Endothelial cell (in vitro differentiated cells): ENCODE data around the gene MGST2. TPM values are rescaled to one million over a fixed set of nuclear protein-coding genes. Genes with fewer than 3 reads are reported as not detected.

Experiments used
- DNase-seq: peaks from one replicate; pipeline ENCODE4 v3.0.0; 2021; ENCODE audit warnings: low spot score
- H3K27ac Mint-ChIP-seq: one replicate; pipeline ENCODE4 v1.8.0; 2021; ENCODE audit warnings: mixed read lengths, inconsistent platforms; ENCODE audit not compliant: unreplicated experiment
- H3K27me3 Mint-ChIP-seq: one replicate; pipeline ENCODE4 v1.8.0; 2021; ENCODE audit warnings: mild to moderate bottlenecking, moderate library complexity, mixed read lengths, inconsistent platforms; ENCODE audit not compliant: unreplicated experiment
- H3K36me3 Mint-ChIP-seq: one replicate; pipeline ENCODE4 v1.8.0; 2021; ENCODE audit warnings: mild to moderate bottlenecking, low read depth, mixed read lengths, inconsistent platforms; ENCODE audit not compliant: unreplicated experiment
- H3K4me1 Mint-ChIP-seq: one replicate; pipeline ENCODE4 v1.8.0; 2021; ENCODE audit warnings: mild to moderate bottlenecking, mixed read lengths, inconsistent platforms; ENCODE audit not compliant: unreplicated experiment
- H3K4me3 Mint-ChIP-seq: one replicate; pipeline ENCODE4 v1.8.0; 2021; ENCODE audit warnings: mild to moderate bottlenecking, mixed read lengths, inconsistent platforms; ENCODE audit not compliant: unreplicated experiment
- H3K9me3 Mint-ChIP-seq: one replicate; pipeline ENCODE4 v1.8.0; 2021; ENCODE audit warnings: mixed read lengths, inconsistent platforms; ENCODE audit not compliant: unreplicated experiment
- total RNA-seq: library from RNA; stranded (reverse); fragmentation: NEBNext Ultra II Directional; extraction: Animal tissue kit (Norgen Biotek cat#: 25700); gene quantifications from one replicate; pipeline ENCODE4 v1.2.1, GENCODE V29; 2021; ENCODE audit not compliant: unreplicated experiment
- TF ChIP-seq, protein P1 (sequence below): fragments of 200-600 bp; sonication (generic); IDR thresholded peaks from one replicate; pipeline ENCODE4 v1.5.0; 2021; ENCODE audit warnings: antibody characterized with exemption; ENCODE audit not compliant: unreplicated experiment

Gene MGST2
- total RNA-seq, 1 donor from 2014 or later = 98.3 TPM

DNA sequence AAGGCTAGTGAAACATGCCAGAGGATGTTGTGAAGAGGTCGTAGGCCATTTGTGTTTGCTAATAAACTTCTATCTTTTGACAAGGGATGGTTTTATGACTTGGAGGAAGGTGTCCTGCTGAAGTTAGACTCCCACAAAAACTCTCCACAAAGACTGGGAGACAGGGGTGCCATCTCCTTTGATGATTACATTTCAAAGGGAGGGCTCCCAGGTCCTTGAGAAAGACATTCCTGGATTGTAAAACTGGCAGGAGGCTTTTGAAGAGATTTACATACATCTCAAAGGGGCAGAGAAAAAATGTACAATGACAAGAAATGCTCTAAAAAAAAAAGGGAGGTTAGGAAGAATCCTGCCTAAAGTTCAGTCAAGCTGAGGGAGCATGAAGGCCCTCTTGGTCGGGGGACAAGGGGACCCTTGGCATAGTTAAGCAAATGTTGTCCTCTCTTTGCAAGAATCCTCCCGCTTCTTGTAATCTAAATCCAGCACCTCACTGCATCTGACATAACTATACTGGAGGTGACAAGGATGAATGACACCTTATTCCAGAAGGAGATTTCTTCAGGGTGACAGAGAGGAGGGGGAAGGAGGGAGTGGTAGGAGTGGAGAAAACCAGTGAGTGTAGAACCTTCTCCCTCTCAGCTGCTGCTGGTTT, 41.1 kb upstream of the MGST2 start:
- Mint-ChIP-seq H3K27ac (no peak overlapping the region), H3K4me1 (peaks cover 27% of the 10 kb centered on the region), H3K27me3 (peaks cover 7% of the 10 kb centered on the region), H3K36me3 (no peaks in the 10 kb centered on the region), H3K9me3 (no peaks in the 10 kb centered on the region), H3K4me3 (no peak overlapping the region)
- TF ChIP-seq, protein P1, sequence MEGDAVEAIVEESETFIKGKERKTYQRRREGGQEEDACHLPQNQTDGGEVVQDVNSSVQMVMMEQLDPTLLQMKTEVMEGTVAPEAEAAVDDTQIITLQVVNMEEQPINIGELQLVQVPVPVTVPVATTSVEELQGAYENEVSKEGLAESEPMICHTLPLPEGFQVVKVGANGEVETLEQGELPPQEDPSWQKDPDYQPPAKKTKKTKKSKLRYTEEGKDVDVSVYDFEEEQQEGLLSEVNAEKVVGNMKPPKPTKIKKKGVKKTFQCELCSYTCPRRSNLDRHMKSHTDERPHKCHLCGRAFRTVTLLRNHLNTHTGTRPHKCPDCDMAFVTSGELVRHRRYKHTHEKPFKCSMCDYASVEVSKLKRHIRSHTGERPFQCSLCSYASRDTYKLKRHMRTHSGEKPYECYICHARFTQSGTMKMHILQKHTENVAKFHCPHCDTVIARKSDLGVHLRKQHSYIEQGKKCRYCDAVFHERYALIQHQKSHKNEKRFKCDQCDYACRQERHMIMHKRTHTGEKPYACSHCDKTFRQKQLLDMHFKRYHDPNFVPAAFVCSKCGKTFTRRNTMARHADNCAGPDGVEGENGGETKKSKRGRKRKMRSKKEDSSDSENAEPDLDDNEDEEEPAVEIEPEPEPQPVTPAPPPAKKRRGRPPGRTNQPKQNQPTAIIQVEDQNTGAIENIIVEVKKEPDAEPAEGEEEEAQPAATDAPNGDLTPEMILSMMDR = no peak
- DNase-seq = no peak

DNA sequence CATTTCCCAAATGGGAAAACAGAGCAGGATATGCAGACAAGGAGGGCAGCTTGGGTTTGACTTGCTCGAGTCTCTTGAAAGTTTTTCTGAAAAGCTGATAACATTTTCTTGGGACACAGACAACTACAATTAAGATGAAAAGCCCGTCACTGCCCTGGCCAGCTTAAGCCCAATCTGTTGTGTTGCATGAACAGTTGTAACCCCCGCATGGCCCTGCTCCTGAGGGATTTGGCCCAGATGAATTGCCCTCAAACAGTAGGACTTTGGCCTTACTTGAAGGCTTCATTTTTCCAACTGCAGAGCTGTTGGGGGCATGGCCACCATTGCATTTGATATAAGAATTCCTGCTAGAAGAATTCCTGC, 40.5 kb upstream of the MGST2 start:
- H3K4me1 Mint-ChIP-seq = peaks cover 27% of the 10 kb centered on the region
- no peak overlapping the region for H3K27ac Mint-ChIP-seq
- no peak overlapping the region for H3K4me3 Mint-ChIP-seq
- H3K36me3 Mint-ChIP-seq = no peaks in the 10 kb centered on the region
- no peak for DNase-seq
- H3K27me3 Mint-ChIP-seq = peaks cover 7% of the 10 kb centered on the region
- H3K9me3 Mint-ChIP-seq = no peaks in the 10 kb centered on the region
- TF ChIP-seq, protein P1 = no peak

DNA sequence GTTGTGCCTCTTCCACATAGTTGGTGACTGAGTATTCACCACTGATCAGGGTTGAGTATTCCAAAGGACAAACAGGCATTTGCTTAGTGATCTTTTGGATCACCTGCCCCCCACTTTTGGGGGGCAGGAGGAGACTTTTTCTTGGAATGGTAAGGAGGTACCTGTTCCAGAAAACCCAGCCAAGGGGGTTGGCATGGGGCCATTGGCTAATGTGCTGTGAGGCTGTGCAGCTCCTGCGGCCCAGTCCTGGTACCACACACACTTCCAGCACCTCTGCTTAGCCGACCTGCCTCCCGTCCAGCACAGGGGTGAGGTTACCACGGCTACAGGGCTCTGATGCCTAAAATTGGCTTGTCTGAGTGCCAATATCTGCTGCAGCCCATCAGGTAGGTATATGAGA, 40.1 kb upstream of the MGST2 start:
- TF ChIP-seq, protein P1 = no peak
- H3K9me3 Mint-ChIP-seq = no peaks in the 10 kb centered on the region
- H3K36me3 Mint-ChIP-seq = no peaks in the 10 kb centered on the region
- no peak for DNase-seq
- no peak overlapping the region for H3K4me3 Mint-ChIP-seq
- peaks cover 7% of the 10 kb centered on the region for H3K27me3 Mint-ChIP-seq
- no peak overlapping the region for H3K27ac Mint-ChIP-seq
- peaks cover 26% of the 10 kb centered on the region for H3K4me1 Mint-ChIP-seq

DNA sequence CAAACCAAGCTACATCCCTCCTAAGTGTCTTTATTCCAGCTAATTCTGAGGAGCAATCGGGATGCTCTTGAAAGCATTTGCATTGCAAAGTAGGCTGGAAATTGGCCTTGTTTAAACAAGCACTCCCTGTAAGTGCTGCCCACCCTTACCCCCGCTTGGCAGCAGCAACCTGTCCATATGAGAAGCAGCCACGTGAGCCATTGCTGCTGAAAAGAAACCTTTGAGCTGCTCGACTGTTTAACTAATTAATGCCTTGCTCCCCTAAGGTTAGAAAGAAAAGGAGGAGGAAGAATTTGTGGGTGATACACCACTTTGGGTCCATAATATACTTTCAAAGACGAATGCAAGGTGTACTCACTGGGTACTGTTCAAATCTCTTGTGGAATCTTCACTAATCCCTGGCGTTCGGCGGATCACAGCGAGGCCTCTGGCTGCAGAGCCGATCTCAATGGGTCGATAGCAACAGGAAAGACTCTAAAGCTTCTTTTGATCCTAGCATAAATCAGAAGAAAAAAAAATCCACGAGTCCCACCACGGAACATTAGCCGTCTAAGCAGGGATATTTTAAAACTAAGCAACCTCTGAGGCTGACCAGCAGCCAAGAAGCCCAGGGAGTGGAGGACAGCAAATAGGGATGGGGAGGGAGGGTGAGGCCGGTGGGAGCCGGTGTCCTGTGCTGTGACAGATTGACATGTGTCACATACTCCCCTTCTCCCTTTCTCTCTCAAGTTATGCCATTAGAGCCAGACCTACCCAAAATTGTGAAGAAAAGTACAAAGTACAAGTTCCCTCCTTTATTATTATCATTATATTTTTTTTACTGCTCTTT, 37.2 kb upstream of the MGST2 start:
- no peak for DNase-seq
- H3K27me3 Mint-ChIP-seq = peaks cover 7% of the 10 kb centered on the region
- H3K4me1 Mint-ChIP-seq = peaks cover 11% of the 10 kb centered on the region
- TF ChIP-seq, protein P1 = no peak
- no peaks in the 10 kb centered on the region for H3K36me3 Mint-ChIP-seq
- H3K4me3 Mint-ChIP-seq = no peak overlapping the region
- H3K27ac Mint-ChIP-seq = no peak overlapping the region
- no peaks in the 10 kb centered on the region for H3K9me3 Mint-ChIP-seq

DNA sequence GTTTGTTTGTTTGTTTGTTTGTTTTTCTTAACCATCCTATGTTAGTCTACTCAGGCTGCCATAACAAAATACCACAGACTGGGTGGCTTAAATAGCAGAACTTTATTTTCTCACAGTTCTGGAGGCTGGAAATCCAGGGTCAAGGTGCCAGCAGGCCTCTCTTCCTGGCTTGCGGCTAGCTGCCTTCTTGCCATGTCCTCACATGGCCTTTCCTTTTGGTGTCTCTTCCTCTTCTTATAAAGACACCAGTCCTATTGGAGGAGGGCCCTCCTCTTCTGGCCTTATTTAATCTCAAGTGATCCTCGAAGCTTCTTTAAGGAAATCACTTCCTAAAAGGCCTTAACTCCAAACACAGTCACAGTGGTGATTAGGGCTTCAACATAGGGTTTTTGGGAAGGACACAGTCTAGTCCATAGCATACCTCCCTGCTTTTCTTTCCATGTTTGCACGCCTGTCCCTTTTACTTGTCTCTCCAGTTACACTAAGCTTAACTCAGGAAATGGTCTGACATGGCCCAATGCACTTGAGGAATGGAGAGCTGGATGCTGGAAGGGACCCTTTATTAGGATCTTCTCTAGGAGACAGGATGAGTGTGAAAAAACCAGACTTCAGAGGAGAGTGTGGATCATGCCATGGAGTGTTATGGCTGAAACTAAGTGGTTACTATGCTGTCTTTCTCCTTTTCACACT, 36.0 kb upstream of the MGST2 start:
- Mint-ChIP-seq H3K27me3 (peaks cover 7% of the 10 kb centered on the region), H3K4me1 (peaks cover 18% of the 10 kb centered on the region), H3K36me3 (no peaks in the 10 kb centered on the region), H3K9me3 (no peaks in the 10 kb centered on the region), H3K27ac (no peak overlapping the region), H3K4me3 (no peak overlapping the region)
- no peak for DNase-seq
- TF ChIP-seq, protein P1 = no peak
